Osteoblast (primary cell): ENCODE measurements around the gene C1orf52. TPM values are rescaled to one million over a fixed set of nuclear protein-coding genes. Genes with fewer than 3 reads are reported as not detected.
A peak's percentile ranks its signal among the peaks of the same experiment; 100 is the strongest.

Source experiments
- DNase-seq: peaks from one replicate; pipeline ENCODE4 v3.0.0; 2011; ENCODE audit warnings: low spot score, mixed read lengths; ENCODE audit not compliant: insufficient read length; ENCODE audit errors: missing footprints
- H2AFZ ChIP-seq: 2 replicates; pipeline ENCODE4 v1.6.0; 2011; ENCODE audit warnings: mild to moderate bottlenecking, low read length
- H3K27ac ChIP-seq: 2 replicates; pipeline ENCODE4 v1.5.1; 2011; ENCODE audit warnings: mild to moderate bottlenecking, low read depth, low read length, moderate library complexity
- H3K27me3 ChIP-seq: 2 replicates; pipeline ENCODE4 v1.6.0; 2012; ENCODE audit warnings: mild to moderate bottlenecking, control low read depth, inconsistent platforms, low read length, moderate library complexity; ENCODE audit not compliant: insufficient read depth
- H3K36me3 ChIP-seq: 2 replicates; pipeline ENCODE4 v1.5.1; 2011; ENCODE audit warnings: mild to moderate bottlenecking, low read length, control low read depth, moderate library complexity; ENCODE audit not compliant: insufficient read depth
- H3K4me1 ChIP-seq: 2 replicates; pipeline ENCODE4 v1.5.1; 2011; ENCODE audit warnings: mild to moderate bottlenecking, low read length, control low read depth, moderate library complexity; ENCODE audit not compliant: insufficient read depth
- H3K4me2 ChIP-seq: 2 replicates; pipeline ENCODE4 v1.6.0; 2011; ENCODE audit warnings: mild to moderate bottlenecking, low read length; ENCODE audit not compliant: insufficient read depth
- H3K4me3 ChIP-seq: fragments of 200-600 bp; sonication (generic); 3 replicates; pipeline ENCODE4 v1.5.1; 2012; ENCODE audit warnings: mild to moderate bottlenecking, low read length, inconsistent platforms; ENCODE audit not compliant: insufficient read depth
- H3K79me2 ChIP-seq: 2 replicates; pipeline ENCODE4 v1.6.0; 2012; ENCODE audit warnings: mild to moderate bottlenecking, low read length, control low read depth, inconsistent platforms; ENCODE audit not compliant: insufficient read depth
- H3K9me3 ChIP-seq: 2 replicates; pipeline ENCODE4 v1.5.1; 2011; ENCODE audit warnings: low read depth, low read length, control low read depth
- H4K20me1 ChIP-seq: 2 replicates; pipeline ENCODE4 v1.6.0; 2012; ENCODE audit warnings: mild to moderate bottlenecking, low read length, control low read depth; ENCODE audit not compliant: insufficient read depth
- total RNA-seq: library from RNA; depleted of rRNA; stranded (reverse); fragments of >200 nt; gene quantifications from 2 replicates; pipeline ENCODE4 v1.2.3, GENCODE V29; 2012
- TF ChIP-seq, protein P1 (sequence below): IDR thresholded peaks from 2 replicates; pipeline ENCODE4 v1.5.1; 2011; ENCODE audit warnings: mild to moderate bottlenecking, low read depth, low read length, moderate library complexity; ENCODE audit errors: extremely low read depth

C1orf52 gene
- total RNA-seq, 1 donor, result 13.0 TPM

GRCh38 chr1:85267313-85267712, 7.9 kb upstream of the C1orf52 start:
- no peak overlapping the region for H3K4me2 ChIP-seq
- H3K4me3 ChIP-seq, result no peak overlapping the region
- H3K27ac ChIP-seq, result no peak overlapping the region
- H3K4me1 ChIP-seq, result peaks cover 15% of the 10 kb centered on the region
- no peaks in the 10 kb centered on the region for H3K27me3 ChIP-seq
- H3K9me3 ChIP-seq, result no peaks in the 10 kb centered on the region
- peaks cover 41% of the 10 kb centered on the region for H3K79me2 ChIP-seq
- TF ChIP-seq, protein P1, sequence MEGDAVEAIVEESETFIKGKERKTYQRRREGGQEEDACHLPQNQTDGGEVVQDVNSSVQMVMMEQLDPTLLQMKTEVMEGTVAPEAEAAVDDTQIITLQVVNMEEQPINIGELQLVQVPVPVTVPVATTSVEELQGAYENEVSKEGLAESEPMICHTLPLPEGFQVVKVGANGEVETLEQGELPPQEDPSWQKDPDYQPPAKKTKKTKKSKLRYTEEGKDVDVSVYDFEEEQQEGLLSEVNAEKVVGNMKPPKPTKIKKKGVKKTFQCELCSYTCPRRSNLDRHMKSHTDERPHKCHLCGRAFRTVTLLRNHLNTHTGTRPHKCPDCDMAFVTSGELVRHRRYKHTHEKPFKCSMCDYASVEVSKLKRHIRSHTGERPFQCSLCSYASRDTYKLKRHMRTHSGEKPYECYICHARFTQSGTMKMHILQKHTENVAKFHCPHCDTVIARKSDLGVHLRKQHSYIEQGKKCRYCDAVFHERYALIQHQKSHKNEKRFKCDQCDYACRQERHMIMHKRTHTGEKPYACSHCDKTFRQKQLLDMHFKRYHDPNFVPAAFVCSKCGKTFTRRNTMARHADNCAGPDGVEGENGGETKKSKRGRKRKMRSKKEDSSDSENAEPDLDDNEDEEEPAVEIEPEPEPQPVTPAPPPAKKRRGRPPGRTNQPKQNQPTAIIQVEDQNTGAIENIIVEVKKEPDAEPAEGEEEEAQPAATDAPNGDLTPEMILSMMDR, result no peak
- no peak for DNase-seq
- H2AFZ ChIP-seq, result no peak overlapping the region
- H3K36me3 ChIP-seq, result peaks cover 59% of the 10 kb centered on the region
- peaks cover 7% of the 10 kb centered on the region for H4K20me1 ChIP-seq

- Histone ChIP-seq H2AFZ (no peak overlapping the region), H3K4me3 (no peak overlapping the region), H4K20me1 (no peaks in the 10 kb centered on the region), H3K4me1 (peaks cover 24% of the 10 kb centered on the region), H3K27ac (peak overlapping the region; percentile 33), H3K79me2 (peaks cover 13% of the 10 kb centered on the region), H3K36me3 (peaks cover 40% of the 10 kb centered on the region), H3K4me2 (peak overlapping the region; percentile 6), H3K27me3 (no peaks in the 10 kb centered on the region), H3K9me3 (no peaks in the 10 kb centered on the region)
- peak; percentile 18 for DNase-seq
- TF ChIP-seq, protein P1, result no peak
Observed at GRCh38 chr1:85264150-85264549, 4.7 kb upstream of the C1orf52 start.

DNA sequence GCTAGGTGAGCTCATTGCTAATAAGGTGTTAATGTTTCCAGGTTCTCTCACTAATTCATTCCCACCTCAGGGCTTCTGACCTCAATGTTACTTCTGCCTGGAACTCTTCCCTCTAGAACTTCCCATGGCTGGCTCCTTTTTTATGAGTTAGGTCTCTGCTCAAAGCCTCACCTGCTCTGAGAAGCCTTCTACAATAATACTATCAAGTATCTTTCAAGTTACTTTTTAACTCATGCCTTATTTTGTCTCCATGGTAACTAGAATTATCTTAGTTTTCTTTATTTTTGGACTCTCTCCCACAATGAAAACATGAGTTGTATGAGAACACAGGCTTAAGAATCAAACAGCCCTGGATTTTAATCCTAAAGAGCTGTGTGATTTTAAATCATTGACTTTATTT, 3.5 kb upstream of the C1orf52 start:
- Histone ChIP-seq H3K27ac (no peak overlapping the region), H3K36me3 (peaks cover 29% of the 10 kb centered on the region)
- TF ChIP-seq, protein P1, result no peak

DNA sequence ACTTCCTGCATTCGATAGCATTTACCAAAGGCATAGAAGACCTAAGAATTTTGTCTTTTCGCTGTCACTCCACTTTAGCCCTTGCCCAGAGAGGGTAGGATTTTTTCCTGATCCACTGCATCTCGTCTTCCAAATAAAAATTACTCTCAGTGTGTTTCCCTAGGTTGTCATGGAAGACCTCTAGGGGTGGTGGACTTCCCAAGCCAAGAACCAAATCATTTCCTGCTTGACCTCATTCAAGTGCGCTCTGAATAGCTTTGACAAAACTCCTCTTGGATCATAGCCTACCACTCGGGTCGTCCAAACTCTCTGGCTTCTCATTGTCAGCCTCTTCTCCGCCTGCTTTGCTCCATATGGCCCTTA, 431 bp upstream of the C1orf52 start:
- H3K4me3 ChIP-seq, result peak overlapping the region; percentile 89
- H3K27me3 ChIP-seq, result no peaks in the 10 kb centered on the region
- H3K36me3 ChIP-seq, result peaks cover 14% of the 10 kb centered on the region
- H3K9me3 ChIP-seq, result no peaks in the 10 kb centered on the region
- TF ChIP-seq, protein P1, result no peak
- H3K4me1 ChIP-seq, result peaks cover 39% of the 10 kb centered on the region
- H3K4me2 ChIP-seq, result peak overlapping the region; percentile 91
- peaks cover 20% of the 10 kb centered on the region for H4K20me1 ChIP-seq
- peaks cover 32% of the 10 kb centered on the region for H3K79me2 ChIP-seq
- peak overlapping the region; percentile 56 for H2AFZ ChIP-seq
- peak; percentile 58 for DNase-seq
- peak overlapping the region; percentile 82 for H3K27ac ChIP-seq

More for the DNA sequence above, 3.5 kb upstream of the C1orf52 start:
- Histone ChIP-seq H3K4me3 (no peak overlapping the region), H3K27me3 (no peaks in the 10 kb centered on the region), H3K9me3 (no peaks in the 10 kb centered on the region), H4K20me1 (peaks cover 9% of the 10 kb centered on the region), H3K4me2 (no peak overlapping the region), H3K4me1 (peaks cover 31% of the 10 kb centered on the region), H2AFZ (no peak overlapping the region), H3K79me2 (peaks cover 20% of the 10 kb centered on the region)
- peak; percentile 58 for DNase-seq
